Colonic mucosa (tissue), 4 donors: ENCODE results near the gene APOL3. TPM values are rescaled to one million over a fixed set of nuclear protein-coding genes. Genes with fewer than 3 reads are reported as not detected.
"Not testable (repeated sequence)": the region's sequence is repeated elsewhere in the genome, so short reads cannot be mapped to it uniquely, and the experiment has no call there.

ENCODE experiments used
- DNase-seq: peaks from one replicate; pipeline ENCODE4 v3.0.0-alpha.2; 2020
- H3K27ac ChIP-seq: fragments of 200-600 bp; one replicate; pipeline ENCODE4 v1.8.0; 2021
- H3K27me3 ChIP-seq: fragments of 200-600 bp; one replicate; pipeline ENCODE4 v1.8.0; 2021
- H3K36me3 ChIP-seq: fragments of 200-600 bp; one replicate; pipeline ENCODE4 v1.8.0; 2021
- H3K4me1 ChIP-seq: fragments of 200-600 bp; one replicate; pipeline ENCODE4 v1.8.0; 2021; ENCODE audit warnings: mild to moderate bottlenecking
- H3K4me3 ChIP-seq: fragments of 200-600 bp; one replicate; pipeline ENCODE4 v1.8.0; 2021
- H3K9ac ChIP-seq, 2 donors: one replicate each; pipeline ENCODE4 v1.7.0; 2013; ENCODE audit warnings: control low read depth in 2 of 2, low read depth in 2 of 2, low read length in 2 of 2
- H3K9me3 ChIP-seq: fragments of 200-600 bp; one replicate; pipeline ENCODE4 v1.8.0; 2021
- intact Hi-C: fragments of 100-400 bp; cut with DNase I; formaldehyde crosslinking; loops from one replicate; pipeline ENCODE4 v1.14.1; 2022
- total RNA-seq, 2 donors: library from RNA; stranded (reverse); fragmentation: NEBNext Ultra II Directional in 1 of 2; extraction: Animal tissue kit (Norgen Biotek cat#: 25700) in 1 of 2; gene quantifications; one replicate each; pipeline ENCODE4 v1.2.1, GENCODE V29; 2021
- TF ChIP-seq, protein P1 (sequence below): fragments of 200-600 bp; IDR thresholded peaks from one replicate; pipeline ENCODE4 v1.8.0; 2022; ENCODE audit warnings: antibody characterized with exemption, mild to moderate bottlenecking
- donor health status: healthy.
- donor health status: DM: no; HTN: no; CAD: no.
- donor health status: DM: no; HTN: no; CAD: no.

APOL3 gene
- total RNA-seq, 2 donors from 2014 or later = 5.9 to 9.6 TPM

DNA sequence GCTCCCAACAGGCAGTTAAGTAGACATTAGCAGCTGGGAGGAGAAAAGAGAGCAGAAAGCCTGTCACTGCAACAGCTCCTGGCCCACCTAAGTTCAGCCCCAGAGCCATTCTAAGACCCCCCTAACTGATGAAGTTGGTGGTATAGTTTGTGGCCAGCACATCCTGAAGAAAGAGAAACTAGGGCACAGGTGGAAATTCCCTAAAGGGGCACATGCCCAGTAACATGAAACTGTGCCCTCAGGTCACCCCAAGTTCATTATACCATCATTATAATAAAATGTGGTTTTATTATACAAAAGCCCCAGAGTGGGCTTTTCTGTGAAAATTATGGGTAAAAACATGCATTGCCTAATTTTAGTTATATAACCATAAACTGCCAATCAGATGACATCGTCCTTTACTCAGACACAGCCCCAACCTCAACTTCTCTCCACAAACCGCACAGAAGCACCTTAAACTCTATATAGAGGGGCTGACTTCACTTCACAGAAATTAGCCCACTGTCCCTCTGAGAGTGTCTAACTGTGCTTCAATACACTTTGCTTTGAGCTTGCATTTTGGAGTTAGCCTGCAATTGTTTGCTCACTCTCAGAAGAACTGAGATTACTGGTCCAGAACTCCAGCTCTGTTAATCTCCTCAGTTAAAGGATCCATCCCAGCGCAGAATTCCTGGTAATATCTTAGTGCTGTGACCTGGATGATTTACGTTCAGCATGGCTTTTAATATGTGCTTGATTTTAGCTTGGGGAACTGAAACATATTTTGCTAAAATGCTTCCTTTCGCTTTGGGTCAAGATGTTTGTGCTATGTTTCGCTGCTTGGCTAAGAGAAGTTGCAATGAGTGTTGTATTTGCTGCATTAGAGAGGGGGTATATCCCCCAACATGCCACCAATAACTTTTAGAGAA lies 1.8 kb upstream of the APOL3 start:
- H3K27me3 ChIP-seq = no peaks in the 10 kb centered on the region
- H3K9ac ChIP-seq = peak overlapping the region in 1 of 2 donors; percentile 7
- peak overlapping the region; percentile 60 for H3K27ac ChIP-seq
- H3K4me1 ChIP-seq = no peaks in the 10 kb centered on the region
- intact Hi-C loops = no loop called here
- TF ChIP-seq, protein P1, sequence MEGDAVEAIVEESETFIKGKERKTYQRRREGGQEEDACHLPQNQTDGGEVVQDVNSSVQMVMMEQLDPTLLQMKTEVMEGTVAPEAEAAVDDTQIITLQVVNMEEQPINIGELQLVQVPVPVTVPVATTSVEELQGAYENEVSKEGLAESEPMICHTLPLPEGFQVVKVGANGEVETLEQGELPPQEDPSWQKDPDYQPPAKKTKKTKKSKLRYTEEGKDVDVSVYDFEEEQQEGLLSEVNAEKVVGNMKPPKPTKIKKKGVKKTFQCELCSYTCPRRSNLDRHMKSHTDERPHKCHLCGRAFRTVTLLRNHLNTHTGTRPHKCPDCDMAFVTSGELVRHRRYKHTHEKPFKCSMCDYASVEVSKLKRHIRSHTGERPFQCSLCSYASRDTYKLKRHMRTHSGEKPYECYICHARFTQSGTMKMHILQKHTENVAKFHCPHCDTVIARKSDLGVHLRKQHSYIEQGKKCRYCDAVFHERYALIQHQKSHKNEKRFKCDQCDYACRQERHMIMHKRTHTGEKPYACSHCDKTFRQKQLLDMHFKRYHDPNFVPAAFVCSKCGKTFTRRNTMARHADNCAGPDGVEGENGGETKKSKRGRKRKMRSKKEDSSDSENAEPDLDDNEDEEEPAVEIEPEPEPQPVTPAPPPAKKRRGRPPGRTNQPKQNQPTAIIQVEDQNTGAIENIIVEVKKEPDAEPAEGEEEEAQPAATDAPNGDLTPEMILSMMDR = no peak
- no peak overlapping the region for H3K4me3 ChIP-seq
- DNase-seq = no peak
- no peaks in the 10 kb centered on the region for H3K9me3 ChIP-seq
- H3K36me3 ChIP-seq = no peaks in the 10 kb centered on the region

DNA sequence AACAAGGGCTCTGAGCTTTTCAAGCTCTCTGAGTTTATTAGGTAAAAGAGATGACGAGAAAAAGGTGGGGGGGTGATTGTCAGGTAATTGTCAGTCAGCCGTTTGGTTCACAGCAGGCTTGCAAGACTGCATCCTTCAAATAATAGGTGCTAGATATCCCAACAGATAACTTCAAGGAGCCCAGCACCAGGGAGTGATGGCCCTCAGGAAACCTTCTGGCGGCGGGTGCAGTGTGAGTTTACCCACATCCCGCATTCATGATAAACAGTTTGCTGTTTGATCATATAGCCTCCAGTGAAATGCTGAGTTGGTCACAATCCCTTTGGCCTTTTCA lies 1.2 kb upstream of the APOL3 start:
- H3K4me1 ChIP-seq, H3K27me3 ChIP-seq, intact Hi-C loops, H3K9me3 ChIP-seq, H3K4me3 ChIP-seq, H3K9ac ChIP-seq, DNase-seq, H3K36me3 ChIP-seq: not testable (repeated sequence)
- peak overlapping the region; percentile 60 for H3K27ac ChIP-seq

DNA sequence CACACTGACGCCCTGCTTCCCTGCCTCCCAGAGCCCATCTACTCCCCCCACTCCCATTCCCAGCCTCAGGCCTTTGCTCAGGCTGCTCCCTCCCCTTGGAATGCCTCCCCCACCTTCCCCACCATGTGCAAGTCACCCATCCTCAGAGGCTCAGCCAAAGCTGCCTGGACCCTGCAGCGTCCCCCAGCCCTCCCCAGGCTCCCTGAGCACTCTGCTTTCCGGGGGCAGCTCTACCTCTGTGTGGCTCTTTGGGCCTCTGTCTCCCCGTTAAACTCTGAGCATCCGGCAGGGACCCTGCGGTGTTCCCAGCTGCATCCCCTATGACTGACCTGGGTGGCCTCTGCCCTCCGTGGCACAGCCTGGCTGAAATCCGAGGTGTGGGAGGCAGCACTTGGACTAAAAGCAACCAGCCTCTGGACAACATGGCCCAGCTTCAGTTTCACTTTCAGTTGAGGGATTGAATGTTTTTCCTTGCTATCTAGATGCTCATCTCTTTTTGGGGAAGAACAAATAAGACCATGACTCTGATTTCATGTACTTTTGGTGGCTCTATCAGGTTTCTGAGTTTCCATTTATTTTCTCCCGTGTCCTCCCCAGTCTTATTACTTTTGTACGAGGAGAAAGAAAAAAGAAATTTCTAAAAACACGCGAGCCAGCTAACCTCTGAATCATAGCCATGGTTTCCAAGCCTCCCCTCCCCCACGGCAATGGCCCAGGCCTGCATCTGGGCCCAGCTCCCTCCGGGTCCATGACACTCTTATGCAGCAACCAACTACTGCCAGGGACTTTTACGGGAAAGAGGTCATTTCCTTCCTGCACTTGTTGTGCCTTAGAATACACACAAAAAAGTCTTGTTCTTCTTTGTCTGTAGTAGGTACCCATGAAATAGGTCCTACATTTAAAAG lies 3.8 kb downstream of the APOL3 start:
- DNase-seq = peak; percentile 68
- TF ChIP-seq, protein P1 = no peak
- no peaks in the 10 kb centered on the region for H3K9me3 ChIP-seq
- peak overlapping the region; percentile 74 for H3K27ac ChIP-seq
- no peaks in the 10 kb centered on the region for H3K27me3 ChIP-seq
- peak overlapping the region; percentile 71 to 81 for H3K9ac ChIP-seq
- H3K4me1 ChIP-seq = peaks cover 5% of the 10 kb centered on the region
- peak overlapping the region; percentile 26 for H3K4me3 ChIP-seq
- intact Hi-C loops = no loop called here
- no peaks in the 10 kb centered on the region for H3K36me3 ChIP-seq

DNA sequence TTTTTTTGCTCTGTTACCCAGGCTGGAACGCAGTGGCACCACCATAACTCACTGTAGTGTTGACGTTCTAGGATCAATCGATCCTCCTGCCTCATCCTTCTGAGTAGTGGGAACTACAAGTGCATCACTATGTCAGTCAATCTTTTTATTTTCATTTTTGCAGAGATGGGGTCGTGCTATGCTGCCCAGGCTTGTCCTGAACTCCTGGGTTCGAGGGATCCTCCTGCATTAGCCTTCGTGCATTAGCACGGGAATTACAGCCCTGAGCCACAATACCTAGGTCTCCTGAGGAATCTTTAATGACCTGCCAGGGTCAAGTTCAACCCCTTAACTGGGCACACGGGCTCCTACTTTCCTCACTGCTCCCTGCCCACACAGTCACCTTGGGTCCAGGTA lies 4.4 kb downstream of the APOL3 start:
- Histone ChIP-seq H3K4me1 (peaks cover 5% of the 10 kb centered on the region), H3K36me3 (no peaks in the 10 kb centered on the region), H3K27me3 (no peaks in the 10 kb centered on the region), H3K9ac (peak overlapping the region; percentile 71 to 81), H3K9me3 (no peaks in the 10 kb centered on the region), H3K27ac (peak overlapping the region; percentile 74), H3K4me3 (peak overlapping the region; percentile 26)
- intact Hi-C loops = no loop called here
- TF ChIP-seq, protein P1 = no peak
- DNase-seq = no peak

DNA sequence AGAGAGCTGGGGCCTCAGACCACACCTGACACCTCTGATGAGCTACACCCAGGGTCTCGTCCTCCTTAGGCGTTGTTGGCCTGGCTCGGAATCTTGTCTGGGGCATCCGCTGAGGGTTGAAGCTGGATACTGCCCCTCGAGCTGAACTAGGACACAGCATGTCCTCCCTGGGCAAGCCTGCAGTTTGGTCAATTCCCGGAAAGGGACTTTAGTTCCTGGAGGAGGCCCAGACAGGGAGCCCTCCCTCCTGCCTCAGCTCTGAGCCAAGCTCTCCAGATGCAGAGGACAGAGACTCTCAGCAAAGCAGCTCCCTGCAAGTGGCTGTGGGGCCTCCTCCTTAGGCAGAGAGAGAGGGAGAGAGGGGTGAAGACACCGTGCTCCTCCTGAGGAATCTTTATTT lies 4.9 kb downstream of the APOL3 start:
- no peaks in the 10 kb centered on the region for H3K9me3 ChIP-seq
- TF ChIP-seq, protein P1 = no peak
- peaks cover 5% of the 10 kb centered on the region for H3K4me1 ChIP-seq
- H3K9ac ChIP-seq = peak overlapping the region in 1 of 2 donors; percentile 71
- peak; percentile 60 for DNase-seq
- no peaks in the 10 kb centered on the region for H3K27me3 ChIP-seq
- H3K4me3 ChIP-seq = no peak overlapping the region
- peak overlapping the region; percentile 74 for H3K27ac ChIP-seq
- no peaks in the 10 kb centered on the region for H3K36me3 ChIP-seq
- intact Hi-C loops = no loop called here
